ENCODE data around the gene PPL.
A peak's percentile ranks its signal among the peaks of the same experiment; 100 is the strongest.
"Not testable (repeated sequence)": the region's sequence is repeated elsewhere in the genome, so short reads cannot be mapped to it uniquely, and the experiment has no call there.

Gene PPL, protein sequence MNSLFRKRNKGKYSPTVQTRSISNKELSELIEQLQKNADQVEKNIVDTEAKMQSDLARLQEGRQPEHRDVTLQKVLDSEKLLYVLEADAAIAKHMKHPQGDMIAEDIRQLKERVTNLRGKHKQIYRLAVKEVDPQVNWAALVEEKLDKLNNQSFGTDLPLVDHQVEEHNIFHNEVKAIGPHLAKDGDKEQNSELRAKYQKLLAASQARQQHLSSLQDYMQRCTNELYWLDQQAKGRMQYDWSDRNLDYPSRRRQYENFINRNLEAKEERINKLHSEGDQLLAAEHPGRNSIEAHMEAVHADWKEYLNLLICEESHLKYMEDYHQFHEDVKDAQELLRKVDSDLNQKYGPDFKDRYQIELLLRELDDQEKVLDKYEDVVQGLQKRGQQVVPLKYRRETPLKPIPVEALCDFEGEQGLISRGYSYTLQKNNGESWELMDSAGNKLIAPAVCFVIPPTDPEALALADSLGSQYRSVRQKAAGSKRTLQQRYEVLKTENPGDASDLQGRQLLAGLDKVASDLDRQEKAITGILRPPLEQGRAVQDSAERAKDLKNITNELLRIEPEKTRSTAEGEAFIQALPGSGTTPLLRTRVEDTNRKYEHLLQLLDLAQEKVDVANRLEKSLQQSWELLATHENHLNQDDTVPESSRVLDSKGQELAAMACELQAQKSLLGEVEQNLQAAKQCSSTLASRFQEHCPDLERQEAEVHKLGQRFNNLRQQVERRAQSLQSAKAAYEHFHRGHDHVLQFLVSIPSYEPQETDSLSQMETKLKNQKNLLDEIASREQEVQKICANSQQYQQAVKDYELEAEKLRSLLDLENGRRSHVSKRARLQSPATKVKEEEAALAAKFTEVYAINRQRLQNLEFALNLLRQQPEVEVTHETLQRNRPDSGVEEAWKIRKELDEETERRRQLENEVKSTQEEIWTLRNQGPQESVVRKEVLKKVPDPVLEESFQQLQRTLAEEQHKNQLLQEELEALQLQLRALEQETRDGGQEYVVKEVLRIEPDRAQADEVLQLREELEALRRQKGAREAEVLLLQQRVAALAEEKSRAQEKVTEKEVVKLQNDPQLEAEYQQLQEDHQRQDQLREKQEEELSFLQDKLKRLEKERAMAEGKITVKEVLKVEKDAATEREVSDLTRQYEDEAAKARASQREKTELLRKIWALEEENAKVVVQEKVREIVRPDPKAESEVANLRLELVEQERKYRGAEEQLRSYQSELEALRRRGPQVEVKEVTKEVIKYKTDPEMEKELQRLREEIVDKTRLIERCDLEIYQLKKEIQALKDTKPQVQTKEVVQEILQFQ (N-terminal part only)

DNA sequence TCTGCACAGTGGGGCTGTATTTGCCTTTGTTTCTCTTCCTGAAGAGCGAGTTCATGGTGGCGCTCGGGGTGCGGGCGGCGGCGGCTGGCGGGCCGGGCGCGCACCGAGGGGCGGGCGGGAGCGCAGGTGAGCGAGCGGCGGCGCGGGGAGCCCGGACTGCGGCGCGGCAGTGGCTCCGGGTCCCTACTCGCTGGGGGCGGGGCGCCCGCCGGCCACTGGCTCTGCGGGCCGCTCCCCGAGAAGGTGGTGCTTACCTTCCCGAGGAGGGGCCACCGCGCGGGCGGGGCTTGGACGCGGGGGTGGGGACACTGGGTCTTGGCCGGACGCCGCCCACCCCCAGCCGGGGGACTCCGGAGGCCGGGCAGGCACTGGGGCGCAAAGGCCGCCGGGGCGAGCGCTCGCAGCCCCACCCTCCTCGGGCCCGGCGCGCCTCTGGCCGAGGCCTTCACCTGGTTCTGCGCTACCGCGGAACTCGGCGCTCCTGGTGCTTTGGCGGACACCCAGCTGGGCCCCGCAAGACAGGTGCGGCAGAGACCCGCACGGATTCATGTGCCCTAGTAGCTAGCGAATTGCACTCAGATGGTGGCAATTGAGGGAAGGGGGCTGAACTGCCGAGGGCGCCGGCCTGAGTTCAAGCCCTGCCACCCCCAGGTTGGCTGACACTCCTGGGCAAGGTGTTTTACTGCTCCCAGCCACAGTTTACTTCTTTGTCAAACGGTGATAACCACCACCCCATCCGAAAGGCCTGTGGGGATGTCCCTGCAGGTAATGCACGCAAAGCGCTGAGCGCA lies at the start of gene PPL:
PPL (minus strand) TSS at position 158 of the 791 bp plus-strand sequence; CDS start at position 55, 103 bp downstream.
- DNase-seq: peak; percentile 67

DNA sequence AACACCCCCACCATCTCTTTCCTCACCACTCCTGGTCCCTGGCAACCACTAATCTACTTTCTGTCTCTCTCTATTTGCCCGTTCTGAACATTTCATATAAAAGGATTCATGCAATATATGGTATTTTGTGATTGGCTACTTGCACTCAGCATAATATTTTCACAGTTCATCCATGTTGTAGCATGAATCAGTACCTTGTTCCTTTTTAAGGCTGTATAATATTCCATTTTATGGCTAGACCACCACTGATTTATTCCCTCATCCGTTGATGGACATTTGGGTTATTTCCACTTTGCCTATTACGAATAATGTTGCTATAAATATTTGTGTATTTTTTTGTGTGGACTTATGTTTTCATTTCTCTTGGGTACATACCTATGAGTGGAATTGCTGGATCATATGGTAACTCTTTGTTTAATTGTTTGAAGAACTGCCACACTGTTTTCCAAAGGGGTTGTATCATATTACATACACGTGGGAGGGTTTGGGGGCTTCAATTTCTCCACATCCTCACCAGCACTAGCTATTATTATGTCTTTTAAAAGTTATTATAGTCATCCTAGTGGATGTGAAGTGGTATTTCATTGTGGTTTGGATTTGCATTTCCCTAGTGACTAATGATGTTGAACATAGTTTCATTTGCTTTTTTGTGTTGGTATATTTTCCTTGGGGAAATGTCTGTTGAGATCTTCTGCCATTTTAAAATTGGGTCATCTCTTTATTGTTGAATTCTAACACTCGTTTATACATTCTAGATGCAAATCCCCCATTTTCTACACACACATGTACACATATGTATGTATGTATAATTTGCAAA lies 47.4 kb upstream of the PPL start:
- DNase-seq: no peak

DNA sequence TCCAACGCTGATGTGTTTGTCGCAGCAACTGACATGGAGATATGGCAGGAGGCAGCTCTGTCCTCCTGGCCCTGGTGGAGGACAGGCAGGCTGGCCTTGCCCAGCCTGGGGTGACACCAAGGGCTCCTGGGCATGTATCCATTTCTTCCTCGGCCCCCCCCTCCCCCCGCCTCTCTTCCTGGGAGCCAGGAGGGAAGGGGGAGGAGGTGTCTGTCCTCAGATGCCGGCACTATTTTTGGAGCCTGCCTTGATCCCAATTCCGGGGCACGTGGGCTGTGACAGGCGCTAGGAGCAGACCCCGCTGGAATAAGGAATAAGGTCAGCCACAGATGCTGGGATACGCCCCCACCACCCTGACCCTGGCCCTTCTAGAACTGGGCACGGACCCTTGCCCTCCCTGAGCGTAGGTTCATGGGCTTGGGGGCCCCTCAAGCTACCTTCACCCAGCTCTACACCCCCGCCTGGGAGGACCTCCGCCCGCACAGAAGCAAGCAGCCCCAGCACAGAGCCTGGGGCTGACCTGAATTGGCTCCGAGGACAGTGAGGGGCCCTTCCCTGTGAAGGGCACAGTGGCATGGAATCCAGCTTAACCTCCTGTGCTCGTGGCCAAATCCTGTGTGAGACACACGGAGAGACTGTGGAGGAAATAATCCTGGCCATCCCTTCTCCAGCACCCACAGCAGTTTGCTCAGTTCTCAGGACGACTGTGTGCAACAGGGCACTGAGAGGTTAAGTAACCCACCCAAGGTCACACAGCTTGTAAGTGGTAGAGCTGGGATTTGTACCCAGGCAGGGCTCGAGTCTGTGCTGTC lies 45.3 kb upstream of the PPL start:
- DNase-seq: no peak

DNA sequence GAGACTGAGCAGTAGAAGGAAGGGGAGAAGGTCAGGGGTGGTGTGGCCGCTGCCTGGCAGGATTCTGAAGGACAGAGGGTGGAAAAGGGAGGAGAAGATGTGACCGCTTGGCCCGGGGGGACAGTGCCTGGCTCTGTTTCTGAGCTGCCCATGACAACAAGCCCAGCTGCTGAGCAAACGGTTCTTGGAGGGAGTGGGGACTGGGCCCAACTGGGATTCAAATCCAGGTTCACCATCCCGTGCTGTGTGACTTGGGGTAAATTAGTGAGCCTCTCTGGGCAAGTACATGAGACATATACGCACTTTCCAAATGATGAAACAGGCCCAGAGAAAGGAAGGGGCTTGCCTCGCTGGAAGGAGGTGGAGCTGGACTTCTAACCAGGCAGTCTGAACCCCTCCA lies 44.5 kb upstream of the PPL start:
- DNase-seq: no peak

DNA sequence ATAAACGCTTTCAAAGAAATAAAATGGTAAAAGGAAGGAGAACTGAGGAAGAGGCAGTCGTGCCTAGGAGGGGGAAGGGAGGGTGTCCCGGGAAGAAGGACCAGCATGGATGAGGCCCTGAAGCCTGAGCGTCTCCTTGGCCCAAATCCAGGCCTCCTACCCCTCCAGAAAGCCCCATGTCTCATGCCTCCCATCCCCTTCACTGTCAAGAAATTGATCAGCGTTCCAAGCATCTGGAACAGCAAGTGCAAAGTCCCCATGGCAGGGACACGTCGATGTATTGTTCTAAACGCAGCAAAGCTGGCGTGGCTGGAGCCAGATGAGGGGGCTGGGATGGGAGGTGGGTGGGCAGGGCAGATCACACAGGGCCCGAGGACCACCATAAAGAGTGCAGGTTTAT lies 43.7 kb upstream of the PPL start:
- DNase-seq: no peak

DNA sequence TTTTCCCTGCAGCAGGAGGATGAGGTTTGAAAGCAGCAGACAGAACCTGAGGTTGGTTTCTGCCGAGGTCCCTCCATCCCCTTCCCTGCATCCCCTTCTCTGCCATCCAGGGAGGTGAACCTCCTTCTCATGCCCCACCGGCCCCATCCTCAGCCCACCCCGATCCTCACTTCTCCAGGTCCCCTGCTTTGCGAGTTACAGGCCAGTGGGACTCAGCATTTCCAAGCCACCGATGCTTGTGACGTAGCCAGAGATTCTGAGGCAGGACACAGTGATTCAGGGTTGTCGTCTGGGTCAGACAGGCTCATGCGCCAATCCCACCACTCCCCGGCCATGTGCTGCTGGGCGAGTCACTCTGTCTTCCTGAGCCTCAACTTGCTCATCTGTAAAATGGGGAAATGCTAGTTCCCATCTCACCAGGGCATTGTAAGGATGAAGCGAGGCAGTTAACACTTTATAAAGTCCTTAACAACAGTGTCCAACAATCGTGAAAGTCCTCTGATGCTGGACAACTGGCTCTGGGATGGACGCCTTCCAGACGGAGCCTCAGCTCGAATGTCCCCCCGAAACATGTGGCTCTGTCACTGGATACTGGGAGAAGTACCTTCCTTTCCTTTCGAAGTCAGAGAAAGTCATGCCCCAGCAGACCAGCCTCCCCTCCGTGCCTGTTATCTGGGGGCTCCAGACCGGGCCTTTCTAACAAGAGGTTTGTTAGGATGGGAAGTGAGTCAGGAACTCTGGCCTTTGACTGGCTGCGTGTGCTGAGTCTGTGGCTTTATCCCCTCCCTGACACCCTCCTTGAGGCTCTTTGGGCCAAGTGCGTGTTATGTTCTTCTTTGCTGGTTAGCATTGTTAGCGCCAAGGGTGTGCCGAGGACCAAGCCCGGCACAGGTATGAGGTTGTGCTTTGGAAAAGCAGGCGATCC lies 43.0 kb upstream of the PPL start:
- no peak for DNase-seq

DNA sequence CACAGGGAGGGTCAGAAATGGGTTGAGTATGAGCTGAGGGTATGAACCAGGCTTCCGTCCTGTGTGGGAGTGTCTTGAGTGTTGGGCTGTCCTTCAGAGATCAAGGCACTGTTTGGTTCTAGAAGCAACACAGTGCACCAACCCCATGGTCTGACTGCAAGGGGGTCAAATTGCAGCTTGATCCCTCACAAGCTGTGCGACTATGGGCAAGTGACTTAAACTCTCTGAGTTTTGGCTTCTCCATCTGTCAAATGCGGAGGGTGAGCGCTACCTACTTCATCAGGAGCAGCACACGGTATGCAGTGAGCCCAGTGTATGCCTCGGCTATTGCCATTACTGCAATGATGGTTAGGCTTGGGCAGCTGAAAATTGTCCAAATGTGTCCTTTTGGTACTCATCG lies 42.2 kb upstream of the PPL start:
- DNase-seq: no peak

DNA sequence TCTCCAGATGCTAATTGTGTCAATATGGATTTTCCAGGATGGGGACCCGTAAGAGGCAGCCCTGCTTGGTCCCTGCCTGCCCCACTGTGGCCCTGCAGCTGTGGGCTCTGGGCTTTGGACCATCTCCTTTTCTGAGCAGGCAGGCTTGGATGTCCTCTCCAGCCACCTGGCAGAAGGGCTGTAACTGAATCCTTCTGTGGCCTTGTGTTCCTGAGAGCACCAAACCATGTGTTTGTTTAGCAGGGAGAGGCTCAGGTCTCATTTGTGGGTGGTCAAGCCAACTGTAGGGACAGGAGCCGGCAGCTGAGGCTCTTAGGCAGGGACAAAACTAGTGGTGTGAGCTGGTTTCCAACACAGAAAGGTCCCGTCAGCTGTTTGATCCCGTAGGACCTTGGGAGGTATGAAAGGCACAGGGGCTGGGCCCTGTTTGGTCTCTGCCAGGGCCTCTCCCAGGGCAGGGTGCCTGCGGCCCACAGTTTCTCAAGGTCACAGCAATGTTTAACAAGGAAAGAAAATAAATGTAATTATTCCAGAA lies 39.7 kb upstream of the PPL start:
- DNase-seq: no peak

DNA sequence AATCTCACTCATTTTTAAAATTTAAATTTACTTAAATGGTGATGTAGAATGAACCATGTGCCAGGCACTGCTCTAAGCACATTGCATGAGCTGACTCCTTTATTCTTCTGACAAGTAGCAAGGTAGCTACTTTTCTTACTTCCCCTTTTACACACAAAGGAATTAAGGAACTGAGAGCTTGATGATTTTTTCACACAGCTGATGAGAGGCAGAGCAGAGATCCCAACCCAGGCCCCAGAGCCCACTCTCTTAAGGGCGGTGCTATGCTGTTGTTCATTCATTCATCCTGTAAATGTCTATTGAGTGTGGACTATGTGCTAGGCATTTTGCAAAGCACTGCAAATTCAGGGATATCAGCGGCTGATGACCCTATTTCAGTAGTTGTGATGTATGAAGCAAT lies 39.1 kb upstream of the PPL start:
- DNase-seq: no peak

DNA sequence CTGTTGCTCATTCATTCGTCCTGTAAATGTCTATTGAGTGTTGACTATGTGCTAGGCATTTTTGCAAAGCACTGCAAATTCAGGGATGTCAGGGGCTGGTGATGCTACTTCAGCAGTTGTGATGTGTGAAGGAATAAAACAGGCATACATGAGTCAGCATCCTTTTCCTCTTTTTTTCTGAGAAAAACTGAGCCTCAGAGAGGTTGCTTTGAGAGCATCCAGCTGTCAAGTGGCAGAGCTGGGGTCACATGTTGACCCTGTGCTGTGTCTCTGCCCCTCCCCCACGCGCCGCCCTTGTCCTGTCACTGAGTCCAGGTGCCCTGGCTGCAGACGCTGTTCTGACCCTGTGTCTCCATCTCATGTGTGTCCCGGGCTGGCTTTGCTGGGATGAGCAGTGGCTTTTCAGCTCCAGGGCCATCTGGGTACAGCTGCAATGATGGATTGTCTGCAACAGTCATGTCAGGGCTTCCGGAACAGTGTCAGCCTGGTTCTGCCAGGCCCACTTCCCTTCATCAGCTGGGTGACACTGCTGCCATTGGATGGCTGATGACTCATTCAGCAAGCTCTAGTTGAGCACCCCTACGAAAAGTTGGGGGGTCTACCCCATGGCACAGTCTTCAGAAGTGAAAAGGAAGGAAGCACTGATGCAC lies 36.1 kb upstream of the PPL start:
- no peak for DNase-seq

DNA sequence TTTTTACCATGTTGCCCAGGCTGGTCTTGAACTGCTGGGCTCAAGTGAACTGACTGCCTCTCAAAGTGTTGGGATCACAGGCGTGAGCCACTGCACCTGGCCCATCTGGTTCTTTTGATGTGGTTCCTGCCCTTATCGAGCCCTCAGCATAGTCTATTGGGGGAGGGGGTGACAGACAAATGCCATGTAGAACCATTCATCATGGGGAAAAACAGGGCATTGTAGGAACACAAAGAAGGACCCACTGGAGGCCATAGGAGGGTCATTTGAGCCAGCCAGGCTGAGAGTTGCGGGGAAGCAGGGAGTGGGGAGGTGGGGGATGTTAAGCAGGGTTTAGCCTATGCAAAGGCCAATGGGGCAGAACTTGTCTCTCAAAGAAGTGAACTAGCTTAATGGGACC lies 33.1 kb upstream of the PPL start:
- DNase-seq: no peak

DNA sequence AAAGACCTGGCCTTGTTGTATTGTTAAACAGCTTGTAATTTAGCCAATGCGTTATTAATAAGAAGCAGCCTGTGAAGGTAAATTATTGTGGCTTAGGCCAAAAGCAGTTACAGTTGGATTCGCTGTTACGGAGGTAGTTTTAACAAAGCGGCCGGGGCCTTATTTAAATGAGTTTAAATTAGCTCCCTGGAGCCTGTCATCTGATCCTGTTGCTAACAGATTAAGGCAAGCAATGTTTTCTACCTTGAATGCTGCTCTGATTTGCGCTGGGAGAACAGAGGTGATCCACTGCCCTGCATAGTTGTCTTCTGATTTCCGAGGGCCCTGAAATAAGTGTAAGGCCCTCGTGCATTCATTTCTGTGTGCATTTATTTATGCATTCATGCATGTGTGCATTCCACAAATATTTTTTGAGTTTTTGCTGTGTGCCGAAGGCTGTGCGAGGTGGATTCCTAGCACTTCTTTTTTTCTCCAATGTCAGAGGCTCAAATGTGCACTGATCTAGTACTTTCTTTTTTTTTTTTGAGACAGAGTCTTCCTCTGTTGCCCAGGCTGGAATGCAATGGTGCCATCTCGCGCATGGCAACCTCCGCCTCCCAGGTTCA lies 32.0 kb upstream of the PPL start:
- DNase-seq: no peak

DNA sequence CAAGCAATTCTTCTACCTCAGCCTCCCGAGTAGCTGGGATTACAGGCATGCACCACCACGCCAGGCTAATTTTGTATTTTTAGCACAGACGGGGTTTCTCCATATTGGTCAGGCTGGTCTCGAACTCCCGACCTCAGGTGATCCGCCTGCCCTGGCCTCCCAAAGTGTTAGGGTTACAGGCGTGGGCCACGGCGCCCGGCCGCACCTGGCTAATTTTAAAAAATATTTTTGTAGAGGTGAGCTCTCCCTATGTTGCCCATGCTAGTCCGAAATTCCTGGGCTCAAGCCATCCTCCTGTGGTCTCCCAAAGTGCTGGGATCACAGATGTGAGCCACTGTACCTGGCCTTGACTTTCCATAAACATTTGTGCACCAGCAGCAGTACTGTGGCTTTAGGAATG lies 31.3 kb upstream of the PPL start:
- not testable (repeated sequence) for DNase-seq

DNA sequence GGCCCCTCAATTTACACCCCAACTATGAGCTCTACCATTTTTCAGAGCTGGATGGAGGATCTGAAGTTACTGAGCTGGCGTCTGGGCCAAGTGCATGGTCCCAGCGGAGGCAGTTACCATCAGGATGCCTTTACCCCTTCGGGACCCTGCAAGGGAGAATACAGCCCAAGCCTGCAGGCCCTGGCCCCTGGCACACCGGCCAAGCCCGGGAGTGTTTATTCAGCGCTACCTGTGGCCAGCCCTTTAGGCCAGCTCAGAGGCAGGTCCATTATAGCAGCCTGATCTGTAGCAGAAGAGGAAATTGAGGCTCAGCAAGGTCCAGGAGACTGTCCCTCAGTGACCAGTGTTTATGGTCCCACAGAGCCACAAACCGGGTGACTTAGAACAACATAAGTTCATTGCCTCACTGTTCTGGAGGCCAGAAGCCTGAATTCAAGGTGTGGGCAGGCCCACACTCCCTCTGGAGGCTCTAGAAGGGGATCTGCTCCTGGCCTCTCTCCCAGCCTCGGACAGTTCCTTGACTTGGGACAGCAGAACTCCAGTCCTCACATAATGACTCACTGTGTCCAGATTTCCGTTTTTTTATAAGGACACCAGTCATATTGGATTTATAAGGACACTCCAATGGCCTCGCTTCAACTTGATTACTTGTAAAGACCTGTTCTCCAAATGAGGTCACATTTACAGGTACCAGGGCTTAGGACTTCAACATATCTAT lies 29.9 kb upstream of the PPL start:
- no peak for DNase-seq

DNA sequence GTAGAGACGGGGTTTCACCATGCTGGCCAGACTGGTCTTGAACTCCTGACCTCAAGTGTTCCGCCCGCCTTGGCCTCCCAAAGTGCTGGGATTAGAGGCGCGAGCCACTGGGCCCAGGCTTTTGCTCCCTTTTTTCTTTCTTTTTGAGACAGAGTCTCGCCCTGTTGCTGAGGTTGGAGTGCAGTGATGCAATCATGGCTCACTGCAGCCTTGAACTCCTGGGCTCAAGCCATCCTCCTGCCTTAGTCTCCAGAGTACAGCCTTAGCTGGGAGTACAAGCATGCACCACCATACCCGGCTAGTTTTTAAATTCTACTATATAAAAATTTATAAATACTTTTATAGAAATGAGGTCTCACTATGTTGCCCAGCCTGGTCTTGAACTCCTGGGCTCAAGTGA lies 26.6 kb upstream of the PPL start:
- DNase-seq: not testable (repeated sequence)

DNA sequence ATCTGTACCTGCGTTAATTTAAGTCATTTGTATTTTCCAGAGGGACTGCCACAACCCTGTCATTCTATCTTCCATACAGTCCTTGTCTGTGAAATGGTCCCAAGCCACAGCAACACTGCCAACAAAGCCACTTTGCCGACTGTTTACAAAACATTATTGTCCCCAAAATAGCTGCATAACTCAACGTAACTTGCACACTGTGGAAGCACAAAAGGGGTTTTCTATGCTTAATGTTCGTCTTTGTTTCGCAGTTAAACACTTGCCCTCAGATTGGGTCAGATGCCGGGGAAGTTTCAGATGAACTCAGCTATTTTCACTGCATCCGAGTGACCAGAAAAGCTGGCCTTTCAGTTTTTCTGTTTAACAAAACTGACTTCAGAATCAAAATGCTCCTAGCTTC lies 25.8 kb upstream of the PPL start:
- no peak for DNase-seq

DNA sequence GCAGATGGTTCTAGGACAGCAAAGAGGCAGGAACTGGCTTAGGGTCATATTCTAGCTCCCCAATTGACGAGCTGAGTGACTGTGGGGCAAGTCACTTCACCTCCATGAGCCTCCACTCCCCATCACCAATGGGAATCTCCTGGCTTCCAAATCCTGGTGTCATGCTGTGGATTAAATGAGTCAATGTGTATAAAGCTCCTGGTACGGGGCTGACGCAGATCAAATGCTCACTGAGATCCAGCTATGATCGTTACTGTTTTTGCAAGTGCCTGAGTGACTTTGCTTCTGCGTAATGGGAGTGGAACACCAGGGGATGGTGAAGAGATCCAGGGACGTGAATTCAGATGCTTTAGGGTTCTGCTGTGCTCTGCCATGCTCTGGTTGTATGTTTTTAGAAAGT lies 23.6 kb upstream of the PPL start:
- DNase-seq: no peak

Measured in NCI-H1105 treated with DMSO at 0.1 percent for 48 hours (cell line).